GM21576 (cell line): ENCODE results near the gene RFT1.
"Not testable (repeated sequence)": the region's sequence is repeated elsewhere in the genome, so short reads cannot be mapped to it uniquely, and the experiment has no call there.

Experiments used
- ATAC-seq: cut with Tn5 transposase; IDR thresholded peaks from one replicate; pipeline ENCODE4 v1.9.1; 2021; ENCODE audit warnings: mild to moderate bottlenecking, moderate library complexity; ENCODE audit not compliant: unreplicated experiment

Gene RFT1

GRCh38 chr3:53163444-53164387 lies 33.5 kb upstream of the RFT1 start:
- ATAC-seq = no peak

GRCh38 chr3:53162672-53163443 lies 32.6 kb upstream of the RFT1 start:
- no peak for ATAC-seq

GRCh38 chr3:53161820-53162671 lies 31.8 kb upstream of the RFT1 start:
- ATAC-seq = no peak

- peak; percentile 3 for ATAC-seq
Measured at GRCh38 chr3:53161450-53161819, 31.2 kb upstream of the RFT1 start.

- peak; percentile 42 for ATAC-seq
Measured at GRCh38 chr3:53160660-53161449, 30.6 kb upstream of the RFT1 start, which contains the start of gene PRKCD. PRKCD (plus strand) TSS chr3:53161209; CDS start chr3:53178423, 17,214 bp downstream.

- ATAC-seq = no peak
Measured at GRCh38 chr3:53160061-53160659, 29.9 kb upstream of the RFT1 start.

GRCh38 chr3:53159156-53160060 lies 29.2 kb upstream of the RFT1 start:
- no peak for ATAC-seq

GRCh38 chr3:53158765-53159155 lies 28.5 kb upstream of the RFT1 start:
- no peak for ATAC-seq

- no peak for ATAC-seq
Measured at GRCh38 chr3:53157974-53158580, 27.8 kb upstream of the RFT1 start.

GRCh38 chr3:53156368-53156834 lies 26.2 kb upstream of the RFT1 start:
- no peak for ATAC-seq

- ATAC-seq = no peak
Measured at GRCh38 chr3:53155760-53156159, 25.5 kb upstream of the RFT1 start.

- ATAC-seq = no peak
Measured at GRCh38 chr3:53154881-53155285, 24.6 kb upstream of the RFT1 start.

GRCh38 chr3:53153980-53154379 lies 23.7 kb upstream of the RFT1 start:
- no peak for ATAC-seq

GRCh38 chr3:53153264-53153823 lies 23.1 kb upstream of the RFT1 start:
- no peak for ATAC-seq

GRCh38 chr3:53151870-53152660 lies 21.8 kb upstream of the RFT1 start:
- ATAC-seq = no peak

GRCh38 chr3:53151465-53151864 lies 21.2 kb upstream of the RFT1 start:
- ATAC-seq = no peak

GRCh38 chr3:53151086-53151438 lies 20.8 kb upstream of the RFT1 start:
- not testable (repeated sequence) for ATAC-seq
